Psoas muscle (tissue), 8 donors: Measurements from ENCODE around the gene MAP2K7. TPM values are rescaled to one million over a fixed set of nuclear protein-coding genes. Genes with fewer than 3 reads are reported as not detected.
"Not testable (repeated sequence)": the region's sequence is repeated elsewhere in the genome, so short reads cannot be mapped to it uniquely, and the experiment has no call there.

ENCODE experiments used
- ATAC-seq, 4 donors: fragments of 200-7000 bp; cut with Tn5 transposase; one replicate each; pipeline ENCODE4 v1.9.1; 2020; ENCODE audit warnings: moderate library complexity in 3 of 4, mild to moderate bottlenecking in 2 of 4
- DNase-seq, 2 donors: peaks; one replicate each; pipeline ENCODE4 v3.0.0-alpha.2; 2020
- H3K27ac ChIP-seq: fragments of 200-600 bp; one replicate; pipeline ENCODE4 v1.8.0; 2022
- H3K27me3 ChIP-seq, 3 donors: fragments of 200-600 bp in 1 of 3; one replicate each; pipeline versions ENCODE4 v1.6.1 to v1.8.0; 2013 to 2022; ENCODE audit warnings: low read length in 2 of 3, mild to moderate bottlenecking in 2 of 3, moderate library complexity in 1 of 3; ENCODE audit not compliant: insufficient read depth in 3 of 3
- H3K36me3 ChIP-seq, 2 donors: fragments of 200-600 bp in 1 of 2; one replicate each; pipeline versions ENCODE4 v1.6.1 to v1.8.0; 2013 to 2022; ENCODE audit warnings: low read depth in 1 of 2, mild to moderate bottlenecking in 1 of 2, moderate library complexity in 1 of 2; ENCODE audit not compliant: insufficient read depth in 1 of 2
- H3K4me1 ChIP-seq: fragments of 200-600 bp; one replicate; pipeline ENCODE4 v1.8.0; 2022
- H3K4me3 ChIP-seq: fragments of 200-600 bp; one replicate; pipeline ENCODE4 v1.8.0; 2022; ENCODE audit warnings: mild to moderate bottlenecking
- H3K9me3 ChIP-seq: fragments of 200-600 bp; one replicate; pipeline ENCODE4 v1.8.0; 2022
- CTCF ChIP-seq: fragments of 200-600 bp; IDR thresholded peaks from one replicate; pipeline ENCODE4 v1.8.0; 2022; ENCODE audit warnings: antibody characterized with exemption
- WGBS, 3 donors: extraction: QIAGEN DNeasy Blood & Tissue Kit; methylation state at CpG; one replicate each; pipeline versions ENCODE4 v1.1.6 to v1.1.7; 2013; 5-methylcytosine and 5-hydroxymethylcytosine counted together
- intact Hi-C, 2 donors: fragments of 100-400 bp; cut with DNase I; formaldehyde crosslinking; loops; one replicate each; pipeline versions ENCODE4 v1.11.0 to v1.14.2; 2022
- polyA plus RNA-seq, 3 donors: library from polyadenylated mRNA; stranded (reverse); fragments of 200-250 nt; gene quantifications; one replicate each; pipeline ENCODE4 v1.2.3, GENCODE V29; 2013
- total RNA-seq, 4 donors: library from RNA; stranded (reverse); fragmentation: NEBNext Ultra II Directional in 2 of 4; extraction: Animal tissue kit (Norgen Biotek cat#: 25700) in 2 of 4; gene quantifications; one replicate each; pipeline versions ENCODE4 v1.2.1 to v1.2.4, GENCODE V29; 2021 to 2023
- donor health status: healthy with polysubstance abuse.
- donor health status: DM: no; HTN: no; CAD: no; lungs with moderate emphysema.
- donor health status: Bipolar disorder and iron deficiency.
- donor health status: healthy.
- donor health status: DM: yes; HTN: yes; CAD: no.
- donor health status: DM: no; HTN: no; CAD: no.
- donor health status: DM: no; HTN: no; CAD: no.
- donor health status: DM: yes; HTN: yes; CAD: no.

MAP2K7 gene
- total and polyA plus RNA-seq, 7 donors = 35.4 to 72.5 (median 43.9) TPM

GRCh38 chr19:7856679-7857663, 46.7 kb upstream of the MAP2K7 start:
- ATAC-seq (no peak), DNase-seq (peak in 1 of 2 donors; percentile 48)
- WGBS, 3 donors = 86 to 88% (median 88%) methylated on average over 38 of the region's 38 CpGs
- no peaks in the 10 kb centered on the region for H3K9me3 ChIP-seq
- no peak overlapping the region for H3K27ac ChIP-seq
- peaks cover 9% of the 10 kb centered on the region for H3K4me1 ChIP-seq
- no peak for TF ChIP-seq CTCF
- H3K27me3 ChIP-seq = peaks cover 0 to 28% (median 6%) of the 10 kb centered on the region in 3 donors
- no peak overlapping the region for H3K4me3 ChIP-seq
- H3K36me3 ChIP-seq = no peaks in the 10 kb centered on the region
- intact Hi-C loops = loop anchor here in 1 of 2 donors (10.0 kb wide), 1 partner anchor 398 kb away; no protein-coding TSS in a partner anchor

GRCh38 chr19:7857727-7858108, 46.0 kb upstream of the MAP2K7 start:
- ATAC-seq = no peak
- intact Hi-C loops = loop anchor here in 1 of 2 donors (10.0 kb wide), 1 partner anchor 397 kb away; no protein-coding TSS in a partner anchor
- H3K27me3 ChIP-seq = peaks cover 0 to 32% (median 8%) of the 10 kb centered on the region in 3 donors
- no peaks in the 10 kb centered on the region for H3K36me3 ChIP-seq
- H3K9me3 ChIP-seq = no peaks in the 10 kb centered on the region
- H3K4me1 ChIP-seq = peaks cover 10% of the 10 kb centered on the region
- no peak overlapping the region for H3K4me3 ChIP-seq
- peak in 1 of 2 donors; percentile 12 for DNase-seq
- TF ChIP-seq CTCF = no peak
- H3K27ac ChIP-seq = no peak overlapping the region
- WGBS, 3 donors = 78 to 87% (median 85%) methylated on average over 7 to 8 of the region's 8 CpGs

- TF ChIP-seq CTCF = no peak
- ATAC-seq = no peak
- Histone ChIP-seq H3K9me3 (no peaks in the 10 kb centered on the region), H3K27ac (no peak overlapping the region), H3K4me3 (no peak overlapping the region), H3K27me3 (peaks cover 0 to 36% (median 8%) of the 10 kb centered on the region in 3 donors), H3K36me3 (no peaks in the 10 kb centered on the region), H3K4me1 (peaks cover 8% of the 10 kb centered on the region)
- DNase-seq = peak in 1 of 2 donors; percentile 20
- 78 to 82% (median 79%) methylated on average over 23 to 29 of the region's 29 CpGs for WGBS, 3 donors
- intact Hi-C loops = loop anchor here in 1 of 2 donors (10.0 kb wide), 1 partner anchor 397 kb away; no protein-coding TSS in a partner anchor
Measured at GRCh38 chr19:7858109-7858770, 45.4 kb upstream of the MAP2K7 start.

GRCh38 chr19:7859087-7859486, 44.6 kb upstream of the MAP2K7 start:
- not testable (repeated sequence) for H3K27ac ChIP-seq, H3K36me3 ChIP-seq, H3K9me3 ChIP-seq, H3K4me3 ChIP-seq, H3K4me1 ChIP-seq, ATAC-seq
- DNase-seq = peak in 1 of 2 donors; percentile 22
- H3K27me3 ChIP-seq = peaks cover 0 to 44% (median 10%) of the 10 kb centered on the region in 3 donors
- WGBS, 3 donors = 94 to 98% (median 95%) methylated on average over 7 to 8 of the region's 8 CpGs
- intact Hi-C loops = loop anchor here in 1 of 2 donors (10.0 kb wide), 1 partner anchor 396 kb away; no protein-coding TSS in a partner anchor
